K562 (cell line): ENCODE measurements around the gene EFCC1. TPM values are rescaled to one million over a fixed set of nuclear protein-coding genes. Genes with fewer than 3 reads are reported as not detected.
A peak's percentile ranks its signal among the peaks of the same experiment; 100 is the strongest.

Source experiments
- ATAC-seq: fragments of 200-7000 bp; cut with Tn5 transposase; 3 replicates; pipeline ENCODE4 v1.9.1; 2020; ENCODE audit warnings: moderate library complexity
- BruUV-seq: library from RNA; stranded (reverse); fragments of 400-500 nt; replicated peaks from 2 replicates; lab custom pipeline; 2021; lab: Mats Ljungman, UMichigan
- CTCF ChIA-PET: fragments of 300-600 bp; formaldehyde crosslinking; extraction: SDS; loops from one replicate; lab custom pipeline; 2021; ENCODE audit warnings: low intra/inter-chr PET ratio; lab: Yijun Ruan, JAX
- POLR2A ChIA-PET: fragments of 300-600, 350-650 bp; sonication (Branson Sonifier 250); formaldehyde crosslinking; extraction: SDS; loops from one replicate; lab custom pipeline; 2021; ENCODE audit warnings: antibody characterized with exemption, inconsistent platforms; lab: Yijun Ruan, JAX
- DNase-seq, 4 experiments: peaks; one replicate each; pipeline versions ENCODE4 v3.0.0 to v3.0.0-alpha.2; 2011 to 2018; ENCODE audit warnings: low spot score in 3 of 4, mixed read lengths in 3 of 4; ENCODE audit errors: extremely low read depth in 1 of 4
- FAIRE-seq: peaks from 2 replicates; lab custom pipeline; 2011; peaks lifted over from hg19 to GRCh38; lab: Jason Lieb, UNC
- H2AFZ ChIP-seq: 2 replicates; pipeline ENCODE4 v1.6.0; 2011; ENCODE audit warnings: low read depth, low read length, control low read depth, inconsistent platforms
- H3K27ac ChIP-seq: fragments of 200-600 bp; 3 replicates; pipeline ENCODE4 v1.8.0; 2011; ENCODE audit warnings: low read depth, mild to moderate bottlenecking, control low read depth, inconsistent platforms, low read length, moderate library complexity, mixed read lengths; ENCODE audit errors: extremely low read depth
- H3K27me3 ChIP-seq, 2 experiments: fragments of 300-600 bp in 1 of 2; 2 replicates in 1 of 2; 3 replicates in 1 of 2; pipeline versions ENCODE4 v1.6.0 to v1.8.0; 2011; ENCODE audit warnings: inconsistent platforms in 2 of 2, low read length in 2 of 2, mild to moderate bottlenecking in 1 of 2, mixed read lengths in 1 of 2, moderate library complexity in 1 of 2; ENCODE audit not compliant: control insufficient read depth in 2 of 2, insufficient read depth in 2 of 2
- H3K36me3 ChIP-seq: fragments of 300-600 bp; 3 replicates; pipeline ENCODE4 v1.8.0; 2011; ENCODE audit warnings: mild to moderate bottlenecking, low read length, inconsistent platforms; ENCODE audit not compliant: control insufficient read depth, insufficient read depth
- H3K4me1 ChIP-seq, 2 experiments: fragments of 200-600 bp in 1 of 2; replicated peaks in 1 of 2; 2 replicates in 1 of 2; 3 replicates in 1 of 2; pipeline versions ENCODE4 v1.5.1 to v1.8.0; 2011; ENCODE audit warnings: inconsistent platforms in 2 of 2, low read length in 2 of 2, mild to moderate bottlenecking in 1 of 2, mixed read lengths in 1 of 2, moderate library complexity in 1 of 2; ENCODE audit not compliant: control insufficient read depth in 2 of 2, insufficient read depth in 2 of 2
- H3K4me2 ChIP-seq: 2 replicates; pipeline ENCODE4 v1.6.1; 2011; ENCODE audit warnings: low read length, control low read depth, inconsistent platforms, mixed read lengths; ENCODE audit not compliant: insufficient read depth
- H3K4me3 ChIP-seq: fragments of 200-600 bp; sonication (generic), shearing (Covaris generic); 2 replicates; pipeline ENCODE4 v1.5.1; 2016; ENCODE audit warnings: control low read depth, inconsistent platforms
- H3K79me2 ChIP-seq: fragments of 200-600 bp; 3 replicates; pipeline ENCODE4 v1.8.0; 2011; ENCODE audit warnings: low read length, inconsistent platforms; ENCODE audit not compliant: control insufficient read depth, insufficient read depth
- H3K9ac ChIP-seq, 2 experiments: 2 replicates each; pipeline versions ENCODE4 v1.6.0 to v1.6.1; 2011; ENCODE audit warnings: low read depth in 2 of 2, low read length in 2 of 2, control low read depth in 1 of 2, inconsistent platforms in 1 of 2, mild to moderate bottlenecking in 1 of 2, mixed read lengths in 1 of 2; ENCODE audit not compliant: insufficient read depth in 1 of 2
- H3K9me1 ChIP-seq: one replicate; pipeline ENCODE4 v1.6.0; 2011; ENCODE audit warnings: inconsistent platforms, mild to moderate bottlenecking, low read length, moderate library complexity; ENCODE audit not compliant: control insufficient read depth, insufficient read depth
- H3K9me3 ChIP-seq: replicated peaks from 2 replicates; pipeline ENCODE4 v1.5.1; 2011; ENCODE audit warnings: low read depth, low read length, inconsistent platforms; ENCODE audit not compliant: control insufficient read depth, insufficient read depth
- H4K20me1 ChIP-seq: replicated peaks from 2 replicates; pipeline ENCODE4 v1.6.1; 2011; ENCODE audit warnings: low read length, inconsistent platforms, mixed read lengths; ENCODE audit not compliant: control insufficient read depth, insufficient read depth
- BCLAF1 ChIP-seq, 2 experiments: fragments of 450-650 bp in 1 of 2; IDR thresholded peaks; 2 replicates each; pipeline ENCODE4 v1.6.1; 2011 to 2017; ENCODE audit warnings: low read depth in 2 of 2, antibody characterized with exemption in 1 of 2, borderline replicate concordance in 1 of 2, low read length in 1 of 2, mild to moderate bottlenecking in 1 of 2, mixed read lengths in 1 of 2; ENCODE audit not compliant: control insufficient read depth in 1 of 2
- HMBOX1 ChIP-seq: sonication (generic); IDR thresholded peaks from 2 replicates; pipeline ENCODE4 v1.6.1; 2016
- SNIP1 ChIP-seq: fragments of 450-650 bp; IDR thresholded peaks from 2 replicates; pipeline ENCODE4 v1.7.1; 2017; ENCODE audit warnings: low read depth, mild to moderate bottlenecking
- WGBS: fragments of 100-300 bp; shearing (Covaris generic); methylation state at CpG from one replicate; pipeline ENCODE4 v1.1.6; 2016; ENCODE audit warnings: low coverage, mixed read lengths; ENCODE audit not compliant: insufficient coverage; ENCODE audit errors: missing lambda C conversion rate; 5-methylcytosine and 5-hydroxymethylcytosine counted together
- in situ Hi-C: fragments of 300-500 bp; cut with MboI; formaldehyde crosslinking; loops from 4 replicates; pipeline ENCODE4 v1.15.0; 2018; ENCODE audit warnings: inconsistent platforms, mixed read lengths
- intact Hi-C: fragments of 100-400 bp; cut with micrococcal nuclease; formaldehyde crosslinking; loops from 2 replicates; pipeline ENCODE4 v1.14.2; 2022
- polyA plus RNA-seq, 8 experiments: library from polyadenylated mRNA; depleted of rRNA in 4 of 8; stranded (reverse) in 5 of 8; unstranded in 3 of 8; fragments of >200 nt; fragmentation: Nextera tagmentation in 2 of 8; fragmentation: Illumina TruSeq in 1 of 8; extraction: Ambion mirVana in 2 of 8; extraction: Trizol in 1 of 8; gene quantifications; 2 replicates each; pipeline versions ENCODE4 v1.2.1 to v1.2.3, GENCODE V29; 2011 to 2014; ENCODE audit warnings: inconsistent platforms in 1 of 8, missing spikeins in 1 of 8
- total RNA-seq, 7 experiments: library from RNA; depleted of rRNA in 6 of 7; stranded (reverse); fragments of >200 nt in 6 of 7; fragmentation: Illumina TruSeq in 2 of 7; extraction: Trizol in 2 of 7; gene quantifications; 2 replicates each; pipeline versions ENCODE4 v1.2.1 to v1.2.3, GENCODE V29; 2011 to 2021; ENCODE audit warnings: low replicate concordance in 1 of 7
- TF ChIP-seq, protein P1 (sequence below): sonication (generic); formaldehyde crosslinking; IDR thresholded peaks from 2 replicates; pipeline ENCODE4 v1.8.1; 2023; ENCODE audit warnings: mild to moderate bottlenecking, missing genetic modification reagents

The EFCC1 gene
- total and polyA plus RNA-seq, 9 of the 15 experiments (the other 6 are each of a cell fraction or from before 2014, with no cell fraction given) = not detected

DNA sequence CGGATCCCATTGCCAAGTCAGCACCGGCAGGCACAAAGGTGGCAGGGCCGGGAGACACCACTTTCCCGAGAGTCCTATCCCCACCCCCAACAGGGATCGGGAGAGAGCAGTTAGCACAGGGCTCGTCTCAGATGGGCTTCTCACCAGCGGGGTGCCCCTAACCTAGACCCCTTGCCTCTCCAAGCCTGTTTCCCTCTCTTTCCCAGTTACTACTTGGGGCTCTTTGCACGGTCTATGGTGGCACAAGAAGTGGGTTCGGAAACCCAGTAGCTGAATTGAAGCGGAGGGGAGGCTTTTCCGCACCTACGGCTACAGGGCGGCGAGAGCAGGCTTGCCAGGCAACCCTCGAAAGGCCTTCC lies 383 bp upstream of the EFCC1 start (continued):
- no peak for TF ChIP-seq BCLAF1 (IDR thresholded peaks at IDR 0.05; ENCODE audit: borderline replicate concordance in 1 of 2, control insufficient read depth in 1 of 2, low read depth in 2 of 2, low read length in 1 of 2)

DNA sequence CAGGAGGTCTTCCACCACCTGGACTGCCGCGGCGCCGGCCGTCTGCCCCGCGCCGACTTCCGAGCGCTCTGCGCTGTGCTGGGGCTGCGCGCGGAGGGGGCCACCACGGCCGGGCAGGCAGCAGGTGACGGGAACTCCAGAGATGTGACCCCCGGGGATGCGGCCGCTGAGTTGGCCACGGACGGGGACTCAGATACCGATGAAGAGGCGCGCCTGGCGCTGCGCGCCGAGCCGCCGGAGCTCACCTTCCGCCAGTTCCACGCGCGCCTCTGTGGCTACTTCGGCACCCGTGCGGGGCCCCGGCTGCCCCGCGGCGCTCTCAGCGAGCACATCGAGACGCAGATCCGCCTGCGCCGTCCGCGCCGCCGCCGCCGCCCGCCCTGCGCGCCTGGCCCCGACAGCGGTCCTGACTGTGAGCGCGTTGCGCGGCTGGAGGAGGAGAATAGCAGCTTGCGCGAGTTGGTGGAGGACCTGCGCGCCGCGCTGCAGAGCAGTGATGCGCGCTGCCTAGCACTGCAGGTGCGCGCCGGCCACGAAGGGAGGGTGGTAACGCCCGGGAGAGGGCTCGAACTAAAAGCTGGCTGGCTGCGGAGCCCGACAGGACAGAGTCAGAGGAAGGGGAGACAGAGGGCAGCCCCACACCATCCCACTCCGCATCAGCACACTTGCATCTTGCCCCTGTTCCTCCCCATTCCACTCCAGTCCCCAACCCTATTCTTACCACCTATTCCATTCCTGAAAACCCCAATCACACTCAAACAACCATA lies 885 bp downstream of the EFCC1 start:
- WGBS = 20% methylated on average over 8 of the region's 81 CpGs
- no peaks in the 10 kb centered on the region for H3K36me3 ChIP-seq
- intact Hi-C loops (no loop called here), in situ Hi-C loops (no loop called here)
- no peaks in the 10 kb centered on the region for H3K9me1 ChIP-seq
- POLR2A ChIA-PET = no interaction called here
- no TSS peak for BruUV-seq
- no peaks in the 10 kb centered on the region for H3K79me2 ChIP-seq
- no peaks in the 10 kb centered on the region for H3K9me3 ChIP-seq
- FAIRE-seq (no peak), DNase-seq (no peak), ATAC-seq (no peak)
- TF ChIP-seq HMBOX1 (no peak), SNIP1 (no peak)
- TF ChIP-seq, protein P1, sequence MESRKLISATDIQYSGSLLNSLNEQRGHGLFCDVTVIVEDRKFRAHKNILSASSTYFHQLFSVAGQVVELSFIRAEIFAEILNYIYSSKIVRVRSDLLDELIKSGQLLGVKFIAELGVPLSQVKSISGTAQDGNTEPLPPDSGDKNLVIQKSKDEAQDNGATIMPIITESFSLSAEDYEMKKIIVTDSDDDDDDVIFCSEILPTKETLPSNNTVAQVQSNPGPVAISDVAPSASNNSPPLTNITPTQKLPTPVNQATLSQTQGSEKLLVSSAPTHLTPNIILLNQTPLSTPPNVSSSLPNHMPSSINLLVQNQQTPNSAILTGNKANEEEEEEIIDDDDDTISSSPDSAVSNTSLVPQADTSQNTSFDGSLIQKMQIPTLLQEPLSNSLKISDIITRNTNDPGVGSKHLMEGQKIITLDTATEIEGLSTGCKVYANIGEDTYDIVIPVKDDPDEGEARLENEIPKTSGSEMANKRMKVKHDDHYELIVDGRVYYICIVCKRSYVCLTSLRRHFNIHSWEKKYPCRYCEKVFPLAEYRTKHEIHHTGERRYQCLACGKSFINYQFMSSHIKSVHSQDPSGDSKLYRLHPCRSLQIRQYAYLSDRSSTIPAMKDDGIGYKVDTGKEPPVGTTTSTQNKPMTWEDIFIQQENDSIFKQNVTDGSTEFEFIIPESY (CRISPR knock-in tag) = peak; percentile 68; the same call in 1 of the 2 replicates
- no peak overlapping the region for H3K4me2 ChIP-seq
- H3K27me3 ChIP-seq = peaks cover 11 to 44% of the 10 kb centered on the region in 2 experiments; a peak in 4 of 5 replicates
- no peaks in the 10 kb centered on the region for H4K20me1 ChIP-seq
- no peak overlapping the region for H3K4me3 ChIP-seq
- H3K9ac ChIP-seq = no peak overlapping the region
- CTCF ChIA-PET = no interaction called here
- no peak overlapping the region for H3K27ac ChIP-seq
- no peak overlapping the region for H2AFZ ChIP-seq
- peaks cover 0 to 17% of the 10 kb centered on the region in 2 experiments; a peak in 2 of 5 replicates for H3K4me1 ChIP-seq
